OCI-LY1 (cell line): Measurements from ENCODE around the gene TPST2.

ENCODE experiments used
- H2AFZ ChIP-seq: fragments of 200-600 bp; sonication (generic), shearing (Covaris generic); 2 replicates; pipeline ENCODE4 v1.6.0; 2014; ENCODE audit warnings: antibody characterized with exemption, mild to moderate bottlenecking, low read length
- H3F3A ChIP-seq: fragments of 200-600 bp; sonication (generic), shearing (Covaris generic); 2 replicates; pipeline ENCODE4 v1.6.0; 2014; ENCODE audit warnings: mild to moderate bottlenecking, antibody characterized with exemption, low read length, moderate library complexity; ENCODE audit not compliant: insufficient read depth
- H3K27ac ChIP-seq: fragments of 200-600 bp; sonication (generic); 2 replicates; pipeline ENCODE4 v1.5.1; 2014; ENCODE audit warnings: low read length, mixed run types, mild to moderate bottlenecking, low read depth; ENCODE audit not compliant: poor library complexity, severe bottlenecking
- H3K27me3 ChIP-seq: fragments of 200-600 bp; sonication (generic); 2 replicates; pipeline ENCODE4 v1.6.0; 2014; ENCODE audit warnings: antibody characterized with exemption, mild to moderate bottlenecking, low read length, moderate library complexity; ENCODE audit not compliant: insufficient read depth
- H3K36me3 ChIP-seq: fragments of 200-600 bp; sonication (generic); 2 replicates; pipeline ENCODE4 v1.6.1; 2014; ENCODE audit warnings: mild to moderate bottlenecking, antibody characterized with exemption, low read length, moderate library complexity, mixed read lengths; ENCODE audit not compliant: insufficient read depth
- H3K4me1 ChIP-seq: fragments of 200-600 bp; sonication (generic); 2 replicates; pipeline ENCODE4 v1.5.1; 2014; ENCODE audit warnings: mild to moderate bottlenecking, low read length, moderate library complexity; ENCODE audit not compliant: insufficient read depth, severe bottlenecking
- H3K4me2 ChIP-seq: fragments of 200-600 bp; sonication (generic), shearing (Covaris generic); 2 replicates; pipeline ENCODE4 v1.6.1; 2014; ENCODE audit warnings: low read length
- H3K4me3 ChIP-seq: fragments of 200-600 bp; sonication (generic); 2 replicates; pipeline ENCODE4 v1.5.1; 2014; ENCODE audit warnings: low read length, low read depth, mild to moderate bottlenecking, mixed read lengths; ENCODE audit not compliant: poor library complexity, severe bottlenecking
- H3K79me2 ChIP-seq: fragments of 200-600 bp; shearing (Covaris generic); 2 replicates; pipeline ENCODE4 v1.6.1; 2016; ENCODE audit warnings: mixed run types, low read length, mixed read lengths; ENCODE audit not compliant: insufficient read depth
- H3K9ac ChIP-seq: fragments of 200-600 bp; sonication (generic), shearing (Covaris generic); 2 replicates; pipeline ENCODE4 v1.6.1; 2014; ENCODE audit warnings: mild to moderate bottlenecking, low read length, mixed read lengths
- H3K9me2 ChIP-seq: fragments of 200-600 bp; sonication (generic), shearing (Covaris generic); 2 replicates; pipeline ENCODE4 v1.6.1; 2014; ENCODE audit warnings: low read depth, mild to moderate bottlenecking, low read length, mixed read lengths
- H3K9me3 ChIP-seq: fragments of 200-600 bp; shearing (Covaris generic); 2 replicates; pipeline ENCODE4 v1.6.1; 2014; ENCODE audit warnings: low read length, mixed read lengths
- H4K20me1 ChIP-seq: fragments of 200-600 bp; sonication (generic), shearing (Covaris generic); 2 replicates; pipeline ENCODE4 v1.6.0; 2016; ENCODE audit warnings: mild to moderate bottlenecking, low read length; ENCODE audit not compliant: insufficient read depth
- EZH2 ChIP-seq: fragments of 200-600 bp; sonication (generic), shearing (Covaris generic); IDR thresholded peaks from 2 replicates; pipeline ENCODE4 v1.8.0; 2017; ENCODE audit warnings: borderline replicate concordance, mixed run types, mild to moderate bottlenecking, antibody characterized with exemption, low read length, moderate library complexity, mixed read lengths
- TF ChIP-seq, protein P1 (sequence below): fragments of 200-600 bp; sonication (generic), shearing (Covaris generic); IDR thresholded peaks from 2 replicates; pipeline ENCODE4 v1.5.1; 2017; ENCODE audit warnings: mild to moderate bottlenecking, antibody characterized with exemption, low read length, moderate library complexity, mixed read lengths

The TPST2 gene

GRCh38 chr22:26479043-26479791, 110.7 kb downstream of the TPST2 start:
- peaks cover 8% of the 10 kb centered on the region; the same call in 1 of the 2 replicates for H3F3A ChIP-seq
- H3K79me2 ChIP-seq = peaks cover 34% of the 10 kb centered on the region
- no peaks in the 10 kb centered on the region for H3K9me3 ChIP-seq
- H3K4me3 ChIP-seq = peak overlapping the region; percentile 88
- H3K27ac ChIP-seq = peak overlapping the region; percentile 94
- H3K27me3 ChIP-seq = no peaks in the 10 kb centered on the region
- H3K36me3 ChIP-seq = peaks cover 43% of the 10 kb centered on the region; the same call in 1 of the 2 replicates
- H3K9ac ChIP-seq = peak overlapping the region; percentile 90
- H3K9me2 ChIP-seq = no peaks in the 10 kb centered on the region
- peaks cover 59% of the 10 kb centered on the region for H3K4me1 ChIP-seq
- TF ChIP-seq, protein P1, sequence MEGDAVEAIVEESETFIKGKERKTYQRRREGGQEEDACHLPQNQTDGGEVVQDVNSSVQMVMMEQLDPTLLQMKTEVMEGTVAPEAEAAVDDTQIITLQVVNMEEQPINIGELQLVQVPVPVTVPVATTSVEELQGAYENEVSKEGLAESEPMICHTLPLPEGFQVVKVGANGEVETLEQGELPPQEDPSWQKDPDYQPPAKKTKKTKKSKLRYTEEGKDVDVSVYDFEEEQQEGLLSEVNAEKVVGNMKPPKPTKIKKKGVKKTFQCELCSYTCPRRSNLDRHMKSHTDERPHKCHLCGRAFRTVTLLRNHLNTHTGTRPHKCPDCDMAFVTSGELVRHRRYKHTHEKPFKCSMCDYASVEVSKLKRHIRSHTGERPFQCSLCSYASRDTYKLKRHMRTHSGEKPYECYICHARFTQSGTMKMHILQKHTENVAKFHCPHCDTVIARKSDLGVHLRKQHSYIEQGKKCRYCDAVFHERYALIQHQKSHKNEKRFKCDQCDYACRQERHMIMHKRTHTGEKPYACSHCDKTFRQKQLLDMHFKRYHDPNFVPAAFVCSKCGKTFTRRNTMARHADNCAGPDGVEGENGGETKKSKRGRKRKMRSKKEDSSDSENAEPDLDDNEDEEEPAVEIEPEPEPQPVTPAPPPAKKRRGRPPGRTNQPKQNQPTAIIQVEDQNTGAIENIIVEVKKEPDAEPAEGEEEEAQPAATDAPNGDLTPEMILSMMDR = peak; percentile 19; the same call in 1 of the 2 replicates
- no peak for TF ChIP-seq EZH2
- peak overlapping the region; percentile 3 for H2AFZ ChIP-seq
- H4K20me1 ChIP-seq = no peaks in the 10 kb centered on the region
- H3K4me2 ChIP-seq = peak overlapping the region; percentile 86

DNA sequence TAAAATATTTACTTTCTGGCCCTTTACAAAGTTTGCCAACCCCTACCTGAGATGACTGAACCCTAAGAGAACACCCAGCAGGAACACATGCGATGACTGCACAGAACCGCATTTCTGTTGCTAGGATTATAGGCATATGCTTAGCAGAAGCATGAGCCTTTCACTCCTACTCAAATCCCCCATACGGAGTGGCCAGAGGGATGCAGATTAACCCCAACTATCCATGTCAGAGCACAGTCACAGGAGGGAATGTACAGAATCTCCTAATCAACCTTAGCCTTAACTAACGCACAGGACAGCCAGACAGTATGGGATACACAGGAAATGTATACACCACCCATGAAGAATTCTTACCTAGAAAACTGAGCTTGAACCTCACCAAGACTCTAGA, 112.6 kb downstream of the TPST2 start:
- H3K36me3 ChIP-seq = peaks cover 61% of the 10 kb centered on the region
- no peaks in the 10 kb centered on the region for H3K27me3 ChIP-seq
- peaks cover 7% of the 10 kb centered on the region; the same call in 1 of the 2 replicates for H3F3A ChIP-seq
- H4K20me1 ChIP-seq = no peaks in the 10 kb centered on the region
- TF ChIP-seq EZH2 = no peak
- TF ChIP-seq, protein P1 = no peak
- no peaks in the 10 kb centered on the region for H3K9me2 ChIP-seq
- peak overlapping the region; percentile 11; the same call in 1 of the 2 replicates for H3K9ac ChIP-seq
- H2AFZ ChIP-seq = no peak overlapping the region
- peaks cover 51% of the 10 kb centered on the region for H3K4me1 ChIP-seq
- H3K4me3 ChIP-seq = peak overlapping the region; percentile 18
- peaks cover 25% of the 10 kb centered on the region for H3K79me2 ChIP-seq
- no peaks in the 10 kb centered on the region for H3K9me3 ChIP-seq
- peak overlapping the region; percentile 23 for H3K27ac ChIP-seq
- peak overlapping the region; percentile 86 for H3K4me2 ChIP-seq

DNA sequence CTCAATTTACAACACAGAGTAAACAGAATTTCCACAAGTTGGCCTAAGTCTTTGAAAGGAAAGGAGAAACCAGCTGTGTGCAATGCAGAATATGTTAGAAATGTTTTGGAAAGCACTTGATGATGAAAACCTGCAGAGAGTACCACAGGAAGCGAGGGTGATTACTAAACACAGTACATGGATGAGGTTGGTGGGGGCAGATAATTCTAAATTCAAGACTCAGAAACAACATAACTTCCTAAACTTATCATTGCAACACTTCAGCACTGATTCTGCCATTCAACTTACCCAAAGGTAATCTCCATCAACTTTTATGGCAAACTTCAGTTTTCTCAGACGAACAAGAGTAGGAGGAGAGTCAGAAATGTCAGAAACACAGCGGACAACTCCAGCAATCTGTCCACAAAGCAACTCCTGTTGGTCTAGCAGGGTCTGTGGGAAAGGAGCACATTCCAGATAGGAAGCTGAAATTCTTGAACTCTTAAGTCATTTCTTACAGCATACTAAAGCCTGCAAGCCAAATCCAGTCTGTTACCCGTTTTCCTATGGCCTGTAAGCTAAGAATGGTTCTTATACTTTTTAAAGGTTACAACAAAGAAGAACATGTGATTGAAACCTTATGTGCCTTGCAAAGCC, 113.1 kb downstream of the TPST2 start:
- Histone ChIP-seq H3K4me2 (peak overlapping the region; percentile 86), H3K79me2 (peaks cover 25% of the 10 kb centered on the region), H3K4me1 (peaks cover 46% of the 10 kb centered on the region), H3K9me2 (no peaks in the 10 kb centered on the region), H3K27ac (no peak overlapping the region), H3K36me3 (peaks cover 66% of the 10 kb centered on the region), H3F3A (peaks cover 2% of the 10 kb centered on the region; the same call in 1 of the 2 replicates), H3K9ac (no peak overlapping the region; the same call in 1 of the 2 replicates), H4K20me1 (no peaks in the 10 kb centered on the region), H3K9me3 (no peaks in the 10 kb centered on the region), H3K4me3 (no peak overlapping the region), H2AFZ (no peak overlapping the region), H3K27me3 (no peaks in the 10 kb centered on the region)
- TF ChIP-seq, protein P1 = no peak
- TF ChIP-seq EZH2 = no peak
